GM18505 (cell line): Measurements from ENCODE around the gene ADAMTS3.

Experiments used
- ATAC-seq: cut with Tn5 transposase; IDR thresholded peaks from one replicate; pipeline ENCODE4 v1.9.1; 2021; ENCODE audit not compliant: unreplicated experiment
- POLR2A ChIP-seq: IDR thresholded peaks from 4 replicates; pipeline ENCODE4 v1.6.1; 2011; ENCODE audit warnings: borderline replicate concordance; ENCODE audit not compliant: insufficient read depth, insufficient read length; ENCODE audit errors: extremely low read depth

Gene ADAMTS3

GRCh38 chr4:72568959-72569718, at the start of gene ADAMTS3:
ADAMTS3 (minus strand) TSS chr4:72569221; CDS start chr4:72568762, 459 bp downstream.
- no peak for TF ChIP-seq POLR2A
- ATAC-seq = no peak

GRCh38 chr4:72613959-72614358, 44.9 kb upstream of the ADAMTS3 start:
- no peak for TF ChIP-seq POLR2A
- ATAC-seq = no peak

GRCh38 chr4:72606751-72607150, 37.7 kb upstream of the ADAMTS3 start:
- no peak for TF ChIP-seq POLR2A
- ATAC-seq = no peak

GRCh38 chr4:72604324-72604723, 35.3 kb upstream of the ADAMTS3 start:
- no peak for ATAC-seq
- no peak for TF ChIP-seq POLR2A

- no peak for ATAC-seq
Measured at GRCh38 chr4:72602396-72603376, 33.7 kb upstream of the ADAMTS3 start.

GRCh38 chr4:72591547-72592454, 22.8 kb upstream of the ADAMTS3 start:
- TF ChIP-seq POLR2A = no peak
- no peak for ATAC-seq

More at GRCh38 chr4:72602396-72603376, 33.7 kb upstream of the ADAMTS3 start:
- TF ChIP-seq POLR2A = no peak

GRCh38 chr4:72587334-72587733, 18.3 kb upstream of the ADAMTS3 start:
- ATAC-seq = no peak
- TF ChIP-seq POLR2A = no peak

GRCh38 chr4:72582853-72583252, 13.8 kb upstream of the ADAMTS3 start:
- ATAC-seq = no peak

GRCh38 chr4:72577211-72577610, 8.2 kb upstream of the ADAMTS3 start:
- no peak for TF ChIP-seq POLR2A
- no peak for ATAC-seq

More at GRCh38 chr4:72582853-72583252, 13.8 kb upstream of the ADAMTS3 start:
- no peak for TF ChIP-seq POLR2A

GRCh38 chr4:72571337-72571736, 2.3 kb upstream of the ADAMTS3 start:
- no peak for TF ChIP-seq POLR2A
- no peak for ATAC-seq

- no peak for TF ChIP-seq POLR2A
- no peak for ATAC-seq
Measured at GRCh38 chr4:72569719-72570235, 756 bp upstream of the ADAMTS3 start.
